GM23338 (cell line): ENCODE measurements around the gene SH3RF3. TPM values are rescaled to one million over a fixed set of nuclear protein-coding genes. Genes with fewer than 3 reads are reported as not detected.

Source experiments
- ATAC-seq: fragments of 200-7000 bp; cut with Tn5 transposase; 3 replicates; pipeline ENCODE4 v1.9.1; 2020
- DNase-seq: peaks from one replicate; pipeline ENCODE4 v3.0.0-alpha.2; 2015; ENCODE audit warnings: low spot score
- H2AFZ ChIP-seq: fragments of 200-600 bp; sonication (generic); 2 replicates; pipeline ENCODE4 v1.8.0; 2016; ENCODE audit warnings: antibody characterized with exemption, mild to moderate bottlenecking, moderate library complexity
- H3F3A ChIP-seq: fragments of 200-600 bp; sonication (generic); replicated peaks from 2 replicates; pipeline ENCODE4 v1.8.0; 2017; ENCODE audit warnings: antibody characterized with exemption, mixed run types, low read depth
- H3K27ac ChIP-seq: fragments of 200-600 bp; sonication (generic); 2 replicates; pipeline ENCODE4 v1.6.1; 2016; ENCODE audit warnings: low read depth
- H3K27me3 ChIP-seq: fragments of 200-600 bp; sonication (generic); 2 replicates; pipeline ENCODE4 v1.8.0; 2016; ENCODE audit warnings: mild to moderate bottlenecking, mixed run types, moderate library complexity; ENCODE audit not compliant: insufficient read depth
- H3K36me3 ChIP-seq: fragments of 200-600 bp; sonication (generic); 2 replicates; pipeline ENCODE4 v1.8.0; 2016; ENCODE audit warnings: mild to moderate bottlenecking; ENCODE audit not compliant: insufficient read depth
- H3K4me1 ChIP-seq: fragments of 200-600 bp; sonication (generic); 2 replicates; pipeline ENCODE4 v1.8.0; 2016; ENCODE audit warnings: mild to moderate bottlenecking, moderate library complexity; ENCODE audit not compliant: insufficient read depth
- H3K4me2 ChIP-seq: fragments of 200-600 bp; sonication (generic); 2 replicates; pipeline ENCODE4 v1.7.1; 2017; ENCODE audit warnings: mixed run types
- H3K4me3 ChIP-seq: fragments of 200-600 bp; sonication (generic); 2 replicates; pipeline ENCODE4 v1.6.1; 2016; ENCODE audit warnings: mixed run types
- H3K79me2 ChIP-seq: fragments of 200-600 bp; sonication (generic); replicated peaks from 2 replicates; pipeline ENCODE4 v1.8.0; 2017; ENCODE audit warnings: mild to moderate bottlenecking; ENCODE audit not compliant: insufficient read depth
- H3K9me2 ChIP-seq: fragments of 200-600 bp; sonication (generic); 2 replicates; pipeline ENCODE4 v1.8.0; 2017; ENCODE audit not compliant: insufficient read depth
- H4K20me1 ChIP-seq: fragments of 200-600 bp; sonication (generic); replicated peaks from 2 replicates; pipeline ENCODE4 v1.8.0; 2017; ENCODE audit warnings: mild to moderate bottlenecking; ENCODE audit not compliant: insufficient read depth
- H3K27ac Mint-ChIP-seq: 2 replicates; pipeline ENCODE4 v1.8.0; 2020; ENCODE audit warnings: inconsistent platforms, mild to moderate bottlenecking, moderate library complexity, mixed read lengths
- H3K27me3 Mint-ChIP-seq: 3 replicates; pipeline ENCODE4 v1.8.0; 2022; ENCODE audit warnings: low read depth, mild to moderate bottlenecking, moderate library complexity, mixed read lengths, inconsistent platforms; ENCODE audit not compliant: insufficient read depth, poor library complexity
- H3K36me3 Mint-ChIP-seq: 3 replicates; pipeline ENCODE4 v1.8.0; 2021; ENCODE audit warnings: low read depth, mild to moderate bottlenecking, inconsistent platforms, moderate library complexity, mixed read lengths
- H3K4me1 Mint-ChIP-seq: 3 replicates; pipeline ENCODE4 v1.8.0; 2020; ENCODE audit warnings: mild to moderate bottlenecking, inconsistent platforms, mixed read lengths
- H3K4me3 Mint-ChIP-seq: 3 replicates; pipeline ENCODE4 v1.8.0; 2021; ENCODE audit warnings: moderate library complexity, mild to moderate bottlenecking, inconsistent platforms, mixed read lengths
- H3K9me3 Mint-ChIP-seq: 3 replicates; pipeline ENCODE4 v1.8.0; 2020; ENCODE audit warnings: moderate library complexity, mild to moderate bottlenecking, inconsistent platforms, mixed read lengths
- CREB1 ChIP-seq: fragments of 250-450 bp; sonication (Bioruptor Pico); IDR thresholded peaks from 2 replicates; pipeline ENCODE4 v1.5.0; 2020; ENCODE audit warnings: low read depth, mild to moderate bottlenecking, moderate library complexity
- CTCF ChIP-seq, 2 experiments: fragments of 200-600 bp in 1 of 2; sonication (generic) in 1 of 2; conservative IDR thresholded peaks; 2 replicates each; pipeline versions ENCODE4 v1.5.1 to v1.6.1; 2016 to 2017; ENCODE audit warnings: antibody characterized with exemption in 2 of 2, low read depth in 2 of 2, mild to moderate bottlenecking in 2 of 2, moderate library complexity in 1 of 2
- ETS1 ChIP-seq: IDR thresholded peaks from 2 replicates; pipeline ENCODE4 v1.6.1; 2016; ENCODE audit warnings: antibody characterized with exemption
- EZH2 ChIP-seq: fragments of 200-600 bp; sonication (generic); IDR thresholded peaks from one replicate; pipeline ENCODE4 v1.8.0; 2017; ENCODE audit warnings: antibody characterized with exemption, mild to moderate bottlenecking, low read depth; ENCODE audit not compliant: unreplicated experiment
- EZH2phosphoT487 ChIP-seq: fragments of 200-600 bp; sonication (generic); IDR thresholded peaks from one replicate; pipeline ENCODE4 v1.8.1; 2018; ENCODE audit warnings: antibody characterized with exemption; ENCODE audit not compliant: unreplicated experiment
- JUNB ChIP-seq: IDR thresholded peaks from one replicate; pipeline ENCODE4 v1.6.1; 2016; ENCODE audit warnings: antibody characterized with exemption; ENCODE audit not compliant: unreplicated experiment
- NANOG ChIP-seq: IDR thresholded peaks from 2 replicates; pipeline ENCODE4 v1.6.1; 2016; ENCODE audit warnings: antibody characterized with exemption, borderline replicate concordance
- POLR2AphosphoS5 ChIP-seq: IDR thresholded peaks from 2 replicates; pipeline ENCODE4 v1.6.1; 2016; ENCODE audit warnings: antibody characterized with exemption, low read depth
- REST ChIP-seq: IDR thresholded peaks from one replicate; pipeline ENCODE4 v1.6.1; 2018; ENCODE audit warnings: antibody characterized with exemption; ENCODE audit not compliant: unreplicated experiment
- STAT1 ChIP-seq: IDR thresholded peaks from one replicate; pipeline ENCODE4 v1.6.1; 2016; ENCODE audit warnings: antibody characterized with exemption; ENCODE audit not compliant: unreplicated experiment
- ZNF114 ChIP-seq: fragments of 250-450 bp; sonication (Bioruptor Pico); IDR thresholded peaks from 2 replicates; pipeline ENCODE4 v1.5.0; 2020; ENCODE audit warnings: mild to moderate bottlenecking, moderate library complexity
- ZNF331 ChIP-seq: fragments of 250-450 bp; sonication (Bioruptor Pico); IDR thresholded peaks from 2 replicates; pipeline ENCODE4 v1.5.0; 2020; ENCODE audit warnings: low read depth, mild to moderate bottlenecking, moderate library complexity
- ZNF462 ChIP-seq: fragments of 250-450 bp; sonication (Bioruptor Pico); IDR thresholded peaks from 2 replicates; pipeline ENCODE4 v1.5.0; 2020; ENCODE audit warnings: mild to moderate bottlenecking, moderate library complexity
- polyA plus RNA-seq: library from polyadenylated mRNA; unstranded; fragments of >200 nt; fragmentation: Nextera tagmentation; extraction: Ambion mirVana; gene quantifications from 2 replicates; pipeline ENCODE4 v1.2.1, GENCODE V29; 2016
- total RNA-seq: library from RNA; depleted of rRNA; stranded (reverse); fragments of >200 nt; shearing (Covaris generic); gene quantifications from 2 replicates; pipeline ENCODE4 v1.2.3, GENCODE V29; 2014

SH3RF3 gene
- total and polyA plus RNA-seq, 2 experiments from 2014 or later = 0.11 to 0.63 TPM

GRCh38 chr2:109269706-109270504 is 140.9 kb downstream of the SH3RF3 start:
- Histone ChIP-seq H3K4me2 (no peak overlapping the region), H3K27me3 (no peaks in the 10 kb centered on the region), H3K4me3 (no peak overlapping the region), H3K4me1 (no peaks in the 10 kb centered on the region), H2AFZ (no peak overlapping the region), H3K27ac (no peak overlapping the region), H3F3A (no peaks in the 10 kb centered on the region), H3K9me2 (no peaks in the 10 kb centered on the region), H4K20me1 (no peaks in the 10 kb centered on the region), H3K79me2 (no peaks in the 10 kb centered on the region), H3K36me3 (no peaks in the 10 kb centered on the region)
- H3K36me3 Mint-ChIP-seq = no peaks in the 10 kb centered on the region
- DNase-seq (no peak), ATAC-seq (no peak)
- TF ChIP-seq ZNF331 (CRISPR knock-in tag) = no peak
- no peak for TF ChIP-seq ETS1
- TF ChIP-seq CTCF (conservative IDR thresholded peaks at IDR 0.05; ENCODE audit: low read depth in 2 of 2) = no peak
- TF ChIP-seq EZH2 = no peak
- no peak for TF ChIP-seq POLR2AphosphoS5
- TF ChIP-seq EZH2phosphoT487 = no peak
- TF ChIP-seq NANOG = no peak
- TF ChIP-seq JUNB = no peak
- TF ChIP-seq CREB1 (CRISPR knock-in tag) = no peak
- TF ChIP-seq REST = no peak
- TF ChIP-seq ZNF462 (CRISPR knock-in tag) = no peak
- no peak for TF ChIP-seq STAT1
- no peak for TF ChIP-seq ZNF114 (CRISPR knock-in tag)
- peaks cover 3% of the 10 kb centered on the region for H3K27me3 Mint-ChIP-seq
- H3K27ac Mint-ChIP-seq = no peak overlapping the region
- no peaks in the 10 kb centered on the region; the same call in 2 of the 3 replicates for H3K9me3 Mint-ChIP-seq
- no peak overlapping the region for H3K4me3 Mint-ChIP-seq
- H3K4me1 Mint-ChIP-seq = peaks cover 17% of the 10 kb centered on the region
